OCI-LY7 (cell line): ENCODE measurements around the gene SLC13A5. TPM values are rescaled to one million over a fixed set of nuclear protein-coding genes. Genes with fewer than 3 reads are reported as not detected.

ENCODE experiments used
- BruUV-seq: library from RNA; stranded (reverse); fragments of 400-500 nt; replicated peaks from 2 replicates; lab custom pipeline; 2021; lab: Mats Ljungman, UMichigan
- CTCF ChIA-PET: fragments of 300-600 bp; sonication (Branson Sonifier 250); formaldehyde crosslinking; loops from one replicate; lab custom pipeline; 2022; ENCODE audit warnings: antibody characterized with exemption; ENCODE audit not compliant: unreplicated experiment; lab: Charles Lee
- POLR2A ChIA-PET: fragments of 300-600 bp; sonication (Branson Sonifier 250); formaldehyde crosslinking; loops from one replicate; lab custom pipeline; 2022; ENCODE audit warnings: antibody characterized with exemption; lab: Charles Lee
- DNase-seq: peaks from one replicate; pipeline ENCODE4 v3.0.0-alpha.2; 2015; ENCODE audit warnings: low spot score
- H2AFZ ChIP-seq: fragments of 200-600 bp; sonication (generic), shearing (Covaris generic); 2 replicates; pipeline ENCODE4 v1.6.1; 2014; ENCODE audit warnings: mild to moderate bottlenecking, antibody characterized with exemption, low read length, moderate library complexity
- H3K27ac ChIP-seq: fragments of 200-600 bp; sonication (generic); 2 replicates; pipeline ENCODE4 v1.5.1; 2014; ENCODE audit warnings: mixed run types, low read depth, mild to moderate bottlenecking, moderate library complexity, low read length, inconsistent platforms; ENCODE audit not compliant: poor library complexity, severe bottlenecking
- H3K36me3 ChIP-seq: fragments of 200-600 bp; sonication (generic); 2 replicates; pipeline ENCODE4 v1.6.1; 2014; ENCODE audit warnings: mild to moderate bottlenecking, antibody characterized with exemption, low read length, moderate library complexity, mixed read lengths; ENCODE audit not compliant: insufficient read depth
- H3K4me1 ChIP-seq: fragments of 200-600 bp; sonication (generic); 2 replicates; pipeline ENCODE4 v1.5.1; 2014; ENCODE audit warnings: mild to moderate bottlenecking, low read length; ENCODE audit not compliant: insufficient read depth, poor library complexity, severe bottlenecking
- H3K4me2 ChIP-seq: fragments of 200-600 bp; sonication (generic); 2 replicates; pipeline ENCODE4 v1.6.1; 2014; ENCODE audit warnings: mild to moderate bottlenecking, low read length
- H3K4me3 ChIP-seq: fragments of 200-600 bp; sonication (generic); 2 replicates; pipeline ENCODE4 v1.5.1; 2014; ENCODE audit warnings: mild to moderate bottlenecking, low read depth, low read length; ENCODE audit not compliant: poor library complexity, severe bottlenecking
- H3K79me2 ChIP-seq: fragments of 200-600 bp; sonication (generic); 2 replicates; pipeline ENCODE4 v1.6.1; 2016; ENCODE audit warnings: low read depth, mild to moderate bottlenecking, low read length, moderate library complexity, mixed read lengths; ENCODE audit not compliant: insufficient read depth
- H3K9me2 ChIP-seq: fragments of 200-600 bp; sonication (generic); 2 replicates; pipeline ENCODE4 v1.6.1; 2016; ENCODE audit warnings: mild to moderate bottlenecking, low read length, mixed read lengths; ENCODE audit not compliant: insufficient read depth
- H3K9me3 ChIP-seq: fragments of 200-600 bp; sonication (generic); 2 replicates; pipeline ENCODE4 v1.6.1; 2014; ENCODE audit warnings: mild to moderate bottlenecking, mixed run types, low read length, mixed read lengths
- H4K20me1 ChIP-seq: fragments of 200-600 bp; sonication (generic); 2 replicates; pipeline ENCODE4 v1.6.1; 2014; ENCODE audit warnings: mild to moderate bottlenecking, antibody characterized with exemption, low read length, moderate library complexity, mixed read lengths; ENCODE audit not compliant: insufficient read depth
- CTCF ChIP-seq: fragments of 200-600 bp; sonication (generic); conservative IDR thresholded peaks from 2 replicates; pipeline ENCODE4 v1.5.1; 2014; ENCODE audit warnings: mild to moderate bottlenecking, antibody characterized with exemption, low read length, moderate library complexity, mixed read lengths
- EZH2phosphoT487 ChIP-seq: fragments of 200-600 bp; sonication (generic); IDR thresholded peaks from 2 replicates; pipeline ENCODE4 v1.6.1; 2018; ENCODE audit warnings: low read depth, borderline replicate concordance, mild to moderate bottlenecking, mixed run types, antibody characterized with exemption, low read length, moderate library complexity, mixed read lengths
- intact Hi-C: fragments of 100-400 bp; cut with micrococcal nuclease; formaldehyde crosslinking; loops from one replicate; pipeline ENCODE4 v1.10.0; 2022; ENCODE audit not compliant: unreplicated experiment
- total RNA-seq, 2 experiments: library from RNA; depleted of rRNA in 1 of 2; stranded (reverse); fragments of >200 nt in 1 of 2; shearing (Covaris generic) in 1 of 2; gene quantifications; 2 replicates each; pipeline ENCODE4 v1.2.3, GENCODE V29; 2014 to 2022

The SLC13A5 gene
- total RNA-seq, 2 experiments from 2014 or later = not detected

- BruUV-seq = no TSS peak
- no peaks in the 10 kb centered on the region for H3K9me2 ChIP-seq
- POLR2A ChIA-PET = no interaction called here
- intact Hi-C loops = no loop called here
- peaks cover 22% of the 10 kb centered on the region; the same call in 1 of the 2 replicates for H4K20me1 ChIP-seq
- peaks cover 40% of the 10 kb centered on the region; the same call in 1 of the 2 replicates for H3K79me2 ChIP-seq
- CTCF ChIA-PET = no interaction called here
- H3K9me3 ChIP-seq = no peaks in the 10 kb centered on the region
- DNase-seq = no peak
- H3K27ac ChIP-seq = no peak overlapping the region
- peaks cover 66% of the 10 kb centered on the region for H3K36me3 ChIP-seq
- TF ChIP-seq EZH2phosphoT487 (no peak), CTCF (no peak)
- H3K4me2 ChIP-seq = no peak overlapping the region
- H2AFZ ChIP-seq = no peak overlapping the region
- H3K4me1 ChIP-seq = peaks cover 36% of the 10 kb centered on the region
- no peak overlapping the region for H3K4me3 ChIP-seq
These were observed 69.6 kb downstream of the SLC13A5 start for GRCh38 chr17:6643451-6644125.

- Histone ChIP-seq H3K4me2 (peak overlapping the region; percentile 84), H3K79me2 (peaks cover 31% of the 10 kb centered on the region; the same call in 1 of the 2 replicates), H2AFZ (no peak overlapping the region), H3K9me3 (no peaks in the 10 kb centered on the region), H3K4me1 (peaks cover 26% of the 10 kb centered on the region), H3K9me2 (no peaks in the 10 kb centered on the region), H3K36me3 (peaks cover 56% of the 10 kb centered on the region), H3K27ac (no peak overlapping the region), H4K20me1 (peaks cover 22% of the 10 kb centered on the region; the same call in 1 of the 2 replicates), H3K4me3 (peak overlapping the region; percentile 89)
- intact Hi-C loops = no loop called here
- no TSS peak for BruUV-seq
- TF ChIP-seq CTCF = no peak
- no peak for TF ChIP-seq EZH2phosphoT487
- ChIA-PET POLR2A (interaction anchor here (0.6 to 2.0 kb wide), 2 partner anchors 8 to 100 kb away, joined by 3 to 6 read pairs; partner anchors contain the start of genes C17orf100 and MED31), CTCF (no interaction called here)
- no peak for DNase-seq
These were observed 70.6 kb downstream of the SLC13A5 start for GRCh38 chr17:6642592-6642991.
